ENCODE measurements around the gene POLK.

The POLK gene

GRCh38 chr5:75611311-75612225 lies 99.9 kb downstream of the POLK start, which contains the start of gene ANKDD1B:
ANKDD1B (plus strand) TSS chr5:75611453; CDS start chr5:75611635, 182 bp downstream.
- no peak for DNase-seq

DNA sequence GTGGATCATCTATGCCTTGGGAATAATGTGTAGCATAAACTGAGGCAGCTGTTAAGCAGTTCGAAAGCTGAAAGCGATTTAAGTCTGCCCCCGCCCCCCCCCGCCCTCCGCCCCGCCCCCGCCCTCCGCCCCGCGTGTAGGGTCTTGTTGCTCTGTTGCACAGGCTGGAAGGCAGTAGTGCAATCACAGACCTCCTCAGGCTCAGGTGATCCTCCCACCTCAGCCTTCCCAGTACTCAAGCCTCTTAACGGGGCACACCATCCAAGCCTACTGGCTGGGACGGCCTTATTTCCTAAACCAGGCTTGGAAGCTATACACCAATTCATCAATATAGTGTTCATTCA lies 100.5 kb downstream of the POLK start:
- DNase-seq: no peak

DNA sequence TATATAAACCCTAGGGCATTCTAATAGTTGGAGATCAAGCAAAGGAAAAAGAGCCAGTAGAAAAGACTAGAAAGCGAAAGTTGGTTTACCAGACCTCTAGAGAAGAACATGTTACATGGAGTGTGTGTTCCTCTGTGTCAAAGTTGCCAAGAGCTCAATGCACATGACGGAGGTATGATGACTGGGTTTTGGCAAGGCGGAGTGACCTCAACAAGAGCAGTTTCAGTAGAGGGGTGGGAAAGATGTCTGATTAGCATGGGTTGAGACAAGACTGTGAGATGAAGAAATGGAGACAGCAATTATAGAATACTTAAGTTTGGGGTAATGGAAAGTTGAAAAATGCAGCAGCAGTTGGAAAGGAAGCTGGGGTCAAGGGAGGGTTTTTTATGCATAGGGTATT lies 101.2 kb downstream of the POLK start:
- no peak for DNase-seq

GRCh38 chr5:75614176-75614575 lies 102.5 kb downstream of the POLK start:
- no peak for DNase-seq

GRCh38 chr5:75616371-75616881 lies 104.7 kb downstream of the POLK start:
- no peak for DNase-seq

- no peak for DNase-seq
These were observed 105.4 kb downstream of the POLK start for GRCh38 chr5:75616971-75617621.

GRCh38 chr5:75617736-75618352 lies 106.2 kb downstream of the POLK start:
- no peak for DNase-seq

- no peak for DNase-seq
These were observed 108.7 kb downstream of the POLK start for GRCh38 chr5:75620184-75620959.

DNA sequence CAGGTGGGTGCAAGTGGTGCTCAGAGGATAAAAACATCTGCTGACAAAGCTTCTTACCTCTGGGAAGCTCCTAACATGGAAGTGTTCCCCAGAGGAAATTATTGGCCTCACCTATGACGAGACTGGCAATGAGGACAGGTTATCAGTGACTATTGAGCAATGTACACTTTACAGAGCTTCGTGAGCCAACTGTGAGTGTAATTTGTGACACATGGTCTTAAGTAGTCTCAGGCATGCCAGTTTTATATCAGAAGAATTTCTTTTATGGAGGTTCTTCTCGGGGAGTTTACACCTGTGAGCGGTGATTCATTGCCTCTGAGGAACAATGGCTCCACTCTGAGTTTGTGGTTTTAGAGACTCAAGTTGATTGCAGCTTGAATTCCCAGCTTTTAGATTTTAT lies 110.9 kb downstream of the POLK start:
- no peak for DNase-seq

- no peak for DNase-seq
These were observed 112.2 kb downstream of the POLK start for GRCh38 chr5:75623846-75624245.

- DNase-seq: no peak
These were observed 115.3 kb downstream of the POLK start for GRCh38 chr5:75626959-75627358.

GRCh38 chr5:75627801-75628200 lies 116.1 kb downstream of the POLK start:
- no peak for DNase-seq

- no peak for DNase-seq
These were observed 119.2 kb downstream of the POLK start for GRCh38 chr5:75630875-75631274.

DNA sequence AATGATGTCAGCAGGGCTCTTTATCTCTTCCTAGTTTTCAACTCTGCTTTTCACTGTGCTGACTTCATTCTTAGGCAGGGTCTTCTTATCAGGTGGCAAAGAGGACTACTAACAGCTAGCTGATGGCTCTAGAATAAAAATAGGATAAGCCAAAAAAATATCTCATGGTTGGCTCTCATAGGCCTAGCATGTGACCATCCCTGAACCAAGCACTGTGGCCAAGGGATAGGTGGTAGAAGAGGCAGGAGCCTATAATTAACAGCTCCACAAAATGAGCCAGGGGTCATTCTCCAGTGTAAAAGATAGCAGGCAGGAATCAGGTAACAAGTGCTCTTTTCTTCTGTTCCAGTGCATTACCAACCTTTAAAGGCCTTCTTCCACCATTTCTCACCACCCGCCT lies 120.6 kb downstream of the POLK start:
- DNase-seq: no peak

DNA sequence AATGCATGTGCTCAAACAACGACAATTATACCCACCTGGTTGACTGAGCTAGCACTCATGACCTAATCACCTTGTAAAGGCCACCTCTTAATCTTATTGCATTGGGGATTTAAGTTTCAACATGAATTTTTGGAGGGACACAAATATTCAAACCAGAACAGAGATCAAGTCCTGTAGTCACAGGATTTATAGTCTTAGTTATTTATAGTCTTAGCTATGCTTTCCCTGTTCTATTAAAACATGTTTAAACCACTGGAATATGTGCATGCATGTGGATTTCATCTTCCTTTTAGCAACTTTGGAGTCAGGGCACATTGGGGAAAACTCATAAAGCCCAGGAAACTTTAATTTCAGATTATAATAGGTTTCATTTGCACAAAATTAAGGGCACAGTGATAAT lies 126.3 kb downstream of the POLK start:
- DNase-seq: no peak

DNA sequence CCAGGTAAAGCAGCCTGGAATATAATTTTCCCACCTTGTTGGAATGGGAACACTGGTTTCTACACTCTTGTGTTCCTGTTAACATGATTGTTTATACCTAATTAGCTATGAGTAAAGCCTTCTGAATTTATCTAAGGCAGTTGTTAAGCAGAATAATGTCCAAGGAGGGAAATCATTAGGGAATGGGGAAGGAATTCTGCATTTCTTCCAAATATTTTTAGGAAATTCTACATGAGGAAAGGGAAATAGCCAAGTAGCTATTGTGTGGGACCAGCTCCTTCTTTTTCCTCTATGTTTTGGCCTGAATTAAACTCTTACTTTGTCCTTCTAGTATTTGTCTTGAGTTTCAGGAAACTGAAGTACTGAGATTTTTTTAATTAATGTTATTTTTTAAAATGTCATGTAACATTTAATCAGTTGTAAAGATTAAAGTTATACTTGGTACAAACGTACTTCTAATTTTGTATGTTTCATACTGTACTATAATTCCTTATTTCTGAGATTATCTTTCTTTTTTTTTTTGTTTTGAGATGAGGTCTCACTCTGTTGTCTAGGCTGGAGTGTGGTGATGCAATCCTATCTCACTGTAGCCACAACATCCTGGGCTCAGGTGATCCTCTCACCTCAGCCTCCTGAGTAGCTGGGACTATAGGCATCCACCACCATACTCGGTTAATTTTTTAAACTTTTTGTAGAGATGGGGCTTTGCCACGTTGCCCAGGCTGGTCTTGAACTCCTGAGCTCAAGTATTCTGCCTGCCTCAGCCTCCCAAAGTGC lies 128.0 kb downstream of the POLK start:
- DNase-seq: no peak

- DNase-seq: no peak
These were observed 128.7 kb downstream of the POLK start for GRCh38 chr5:75640395-75640794.

DNA sequence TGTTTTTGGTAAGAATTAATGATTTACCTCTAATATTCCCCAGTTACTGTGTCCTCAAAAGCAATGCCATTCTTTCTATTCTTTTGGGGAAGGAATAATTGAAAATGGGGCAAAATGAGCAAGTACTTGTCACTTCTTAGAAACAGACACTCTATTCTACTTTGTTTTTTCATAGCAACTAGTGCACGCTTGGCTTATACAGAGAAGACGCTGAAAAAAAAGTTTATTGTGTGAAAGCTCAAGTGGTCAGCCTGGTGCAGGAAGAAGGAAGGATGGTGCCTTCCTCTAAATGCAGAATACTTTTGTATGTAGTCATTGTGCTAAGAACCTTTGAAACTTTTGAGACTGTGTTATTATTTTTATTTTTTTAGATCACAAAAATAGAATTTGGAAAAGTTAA lies 129.1 kb downstream of the POLK start:
- no peak for DNase-seq

- DNase-seq: no peak
These were observed 137.0 kb downstream of the POLK start for GRCh38 chr5:75648712-75649111.
